Measurements from ENCODE around the gene PTPRE.

- TF ChIP-seq CTCF (optimal IDR thresholded peaks at IDR 0.05 in 1 of 3, IDR thresholded peaks at IDR 0.05 in 1 of 3, conservative IDR thresholded peaks at IDR 0.05 in 1 of 3; ENCODE audit: extremely low read depth in 1 of 3, insufficient read depth in 2 of 3, low read length in 3 of 3) = no peak
- TF ChIP-seq EZH2 (IDR thresholded peaks at IDR 0.05; ENCODE audit: low read length) = no peak
Measured at GRCh38 chr10:128030498-128031072, 123.7 kb downstream of the PTPRE start.

Measured in keratinocyte (primary cell).